ENCODE measurements around the gene FAT1.

The FAT1 gene

GRCh38 chr4:186599483-186599882 lies 124.2 kb downstream of the FAT1 start:
- POLR2A ChIA-PET (ENCODE audit: low non-redundant PET), result no interaction called here
- CTCF ChIA-PET, result interaction anchor here (0.6 kb wide), 1 partner anchor 21 kb away, joined by 3 read pairs; no protein-coding TSS in a partner anchor
- H3K27ac ChIP-seq, result no peak overlapping the region
- no peak for DNase-seq (ENCODE audit: low spot score)
- TF ChIP-seq CTCF (conservative IDR thresholded peaks at IDR 0.05; ENCODE audit: low read depth), result no peak

- H3K27ac ChIP-seq, result peak overlapping the region; percentile 11; the same call in 1 of the 2 replicates
- POLR2A ChIA-PET (ENCODE audit: low non-redundant PET), result no interaction called here
- no peak for TF ChIP-seq CTCF (conservative IDR thresholded peaks at IDR 0.05; ENCODE audit: low read depth)
- no peak for DNase-seq (ENCODE audit: low spot score)
- CTCF ChIA-PET, result interaction anchor here (0.6 kb wide), 1 partner anchor 1368 kb away, joined by 4 read pairs; no protein-coding TSS in a partner anchor
These were observed 125.0 kb downstream of the FAT1 start for GRCh38 chr4:186598686-186599085.

DNA sequence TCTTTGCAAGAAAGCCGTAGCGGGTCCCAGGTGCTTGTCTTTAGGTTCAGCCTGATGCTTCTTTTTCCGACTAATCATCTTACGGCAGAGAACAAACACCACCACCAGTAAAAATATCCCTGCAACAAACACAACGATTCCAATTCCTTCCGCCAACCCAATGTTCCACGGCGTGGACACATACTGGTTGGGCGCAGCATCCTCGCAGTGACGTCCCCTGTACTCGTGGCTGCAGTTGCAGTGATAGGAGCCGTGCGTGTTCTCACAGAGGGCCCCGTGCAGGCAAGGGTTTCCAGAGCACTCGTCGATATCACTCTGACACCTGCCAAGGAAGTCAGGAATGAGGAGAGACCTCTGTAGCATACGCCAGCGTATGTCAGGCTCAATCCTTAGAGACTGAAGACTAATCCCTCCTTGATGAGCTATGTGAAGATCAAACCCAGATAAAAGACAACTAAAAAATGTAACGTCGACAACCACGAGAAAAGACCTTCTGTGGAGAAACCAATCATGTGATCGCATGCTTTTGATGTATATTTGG lies 126.7 kb downstream of the FAT1 start:
- DNase-seq (ENCODE audit: low spot score), result no peak
- CTCF ChIA-PET, result no interaction called here
- POLR2A ChIA-PET (ENCODE audit: low non-redundant PET), result no interaction called here
- no peak for TF ChIP-seq CTCF (conservative IDR thresholded peaks at IDR 0.05; ENCODE audit: low read depth)
- H3K27ac ChIP-seq, result no peak overlapping the region

DNA sequence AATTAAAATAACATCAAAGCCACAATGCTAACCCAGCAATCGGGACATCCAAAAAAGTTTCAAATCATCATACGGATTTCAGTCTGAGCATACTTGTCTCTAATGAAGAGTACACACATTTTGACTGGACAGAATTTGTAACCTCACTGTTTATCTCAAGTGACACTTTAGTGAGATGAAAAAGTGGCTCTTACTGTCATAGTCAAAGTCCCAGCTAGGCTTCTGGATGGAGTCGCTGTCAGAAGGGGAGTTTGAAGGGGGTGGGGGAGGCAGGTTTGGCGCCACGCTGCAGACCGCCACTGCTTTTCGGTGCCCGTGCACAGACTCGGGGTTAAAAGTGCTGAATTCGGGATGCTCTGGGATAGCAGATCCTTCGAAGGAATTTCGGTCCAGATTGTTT lies 127.3 kb downstream of the FAT1 start:
- no peak overlapping the region for H3K27ac ChIP-seq
- DNase-seq (ENCODE audit: low spot score), result no peak
- POLR2A ChIA-PET (ENCODE audit: low non-redundant PET), result no interaction called here
- no peak for TF ChIP-seq CTCF (conservative IDR thresholded peaks at IDR 0.05; ENCODE audit: low read depth)
- CTCF ChIA-PET, result no interaction called here

GRCh38 chr4:186593587-186593973 lies 130.1 kb downstream of the FAT1 start:
- H3K27ac ChIP-seq, result no peak overlapping the region
- CTCF ChIA-PET, result no interaction called here
- no peak for TF ChIP-seq CTCF (conservative IDR thresholded peaks at IDR 0.05; ENCODE audit: low read depth)
- POLR2A ChIA-PET (ENCODE audit: low non-redundant PET), result no interaction called here
- DNase-seq (ENCODE audit: low spot score), result no peak

GRCh38 chr4:186592966-186593586 lies 130.6 kb downstream of the FAT1 start:
- POLR2A ChIA-PET (ENCODE audit: low non-redundant PET), result no interaction called here
- DNase-seq (ENCODE audit: low spot score), result no peak
- H3K27ac ChIP-seq, result no peak overlapping the region
- CTCF ChIA-PET, result interaction anchor here (1.0 kb wide), 1 partner anchor 13 kb away, joined by 3 read pairs; no protein-coding TSS in a partner anchor
- no peak for TF ChIP-seq CTCF (conservative IDR thresholded peaks at IDR 0.05; ENCODE audit: low read depth)

Measured in RWPE1 (cell line).